MM.1S (cell line): ENCODE measurements around the gene ATN1.

Source experiments
- DNase-seq: peaks from one replicate; pipeline ENCODE4 v3.0.0-alpha.2; 2015
- H2AFZ ChIP-seq: fragments of 300-600 bp; sonication (generic); 2 replicates; pipeline ENCODE4 v1.6.0; 2016; ENCODE audit warnings: antibody characterized with exemption, low read length
- H3F3A ChIP-seq: fragments of 300-600 bp; sonication (generic); 2 replicates; pipeline ENCODE4 v1.6.1; 2016; ENCODE audit warnings: mild to moderate bottlenecking, antibody characterized with exemption, low read length, moderate library complexity, mixed read lengths; ENCODE audit not compliant: insufficient read depth
- H3K27ac ChIP-seq: fragments of 300-600 bp; sonication (generic); 2 replicates; pipeline ENCODE4 v1.5.1; 2016; ENCODE audit warnings: mild to moderate bottlenecking, low read length
- H3K27me3 ChIP-seq: fragments of 300-600 bp; sonication (generic); replicated peaks from 2 replicates; pipeline ENCODE4 v1.6.0; 2016; ENCODE audit warnings: low read length; ENCODE audit not compliant: insufficient read depth
- H3K36me3 ChIP-seq: fragments of 300-600 bp; sonication (generic); replicated peaks from 2 replicates; pipeline ENCODE4 v1.6.1; 2016; ENCODE audit warnings: mild to moderate bottlenecking, low read length, mixed read lengths; ENCODE audit not compliant: insufficient read depth
- H3K4me1 ChIP-seq: fragments of 300-600 bp; sonication (generic); 2 replicates; pipeline ENCODE4 v1.6.1; 2016; ENCODE audit warnings: low read length, mixed read lengths
- H3K4me2 ChIP-seq: fragments of 300-600 bp; sonication (generic); 2 replicates; pipeline ENCODE4 v1.6.0; 2016; ENCODE audit warnings: low read depth, low read length
- H3K4me3 ChIP-seq: fragments of 300-600 bp; sonication (generic); 2 replicates; pipeline ENCODE4 v1.5.1; 2016; ENCODE audit warnings: low read length, mixed read lengths
- H3K79me2 ChIP-seq: fragments of 300-600 bp; sonication (generic); 2 replicates; pipeline ENCODE4 v1.6.1; 2016; ENCODE audit warnings: mixed run types, low read length, mixed read lengths
- H3K9ac ChIP-seq: fragments of 300-600 bp; sonication (generic); 2 replicates; pipeline ENCODE4 v1.6.1; 2016; ENCODE audit warnings: low read length, mixed read lengths
- H3K9me2 ChIP-seq: fragments of 300-600 bp; sonication (generic); replicated peaks from 2 replicates; pipeline ENCODE4 v1.6.1; 2016; ENCODE audit warnings: mild to moderate bottlenecking, low read length, mixed read lengths; ENCODE audit not compliant: insufficient read depth
- H3K9me3 ChIP-seq: fragments of 300-600 bp; sonication (generic); replicated peaks from 2 replicates; pipeline ENCODE4 v1.6.1; 2016; ENCODE audit warnings: mild to moderate bottlenecking, low read length, mixed read lengths; ENCODE audit not compliant: insufficient read depth
- H4K20me1 ChIP-seq: fragments of 300-600 bp; sonication (generic); 2 replicates; pipeline ENCODE4 v1.6.1; 2016; ENCODE audit warnings: mild to moderate bottlenecking, low read length, moderate library complexity, mixed read lengths; ENCODE audit not compliant: insufficient read depth
- CTCF ChIP-seq: fragments of 300-600 bp; sonication (generic); IDR thresholded peaks from 2 replicates; pipeline ENCODE4 v1.5.1; 2016; ENCODE audit warnings: antibody characterized with exemption, low read length, mixed read lengths
- EZH2 ChIP-seq: fragments of 300-600 bp; sonication (generic); optimal IDR thresholded peaks from 2 replicates; pipeline ENCODE3; 2017; ENCODE audit warnings: low read depth, mild to moderate bottlenecking, antibody characterized with exemption, low read length, mixed read lengths
- EZH2phosphoT487 ChIP-seq: fragments of 300-600 bp; sonication (generic); IDR thresholded peaks from 2 replicates; pipeline ENCODE4 v1.6.1; 2018; ENCODE audit warnings: antibody characterized with exemption, low read length

Gene ATN1

GRCh38 chr12:6980740-6981139 is 53.0 kb downstream of the ATN1 start:
- no peak overlapping the region for H3K4me3 ChIP-seq
- H3K9me3 ChIP-seq = no peaks in the 10 kb centered on the region
- no peak overlapping the region for H3K4me2 ChIP-seq
- H2AFZ ChIP-seq = no peak overlapping the region
- H3K27me3 ChIP-seq = no peaks in the 10 kb centered on the region
- DNase-seq = no peak
- no peaks in the 10 kb centered on the region for H4K20me1 ChIP-seq
- no peak overlapping the region for H3K27ac ChIP-seq
- H3K9ac ChIP-seq = no peak overlapping the region
- no peak for TF ChIP-seq EZH2
- TF ChIP-seq CTCF = no peak
- TF ChIP-seq EZH2phosphoT487 = no peak
- peaks cover 13% of the 10 kb centered on the region for H3K4me1 ChIP-seq
- H3F3A ChIP-seq = peaks cover 8% of the 10 kb centered on the region
- H3K9me2 ChIP-seq = no peaks in the 10 kb centered on the region
- H3K36me3 ChIP-seq = 0 out of 2 replicates have a peak, but pooled peaks cover 3% of the 10 kb centered on the region
- peaks cover 17% of the 10 kb centered on the region for H3K79me2 ChIP-seq

GRCh38 chr12:6981152-6982052 is 53.6 kb downstream of the ATN1 start:
- H3K9ac ChIP-seq = no peak overlapping the region
- 0 out of 2 replicates have a peak, but pooled peaks cover 3% of the 10 kb centered on the region for H3K36me3 ChIP-seq

GRCh38 chr12:6982532-6982931 is 54.8 kb downstream of the ATN1 start:
- no peak overlapping the region for H3K4me3 ChIP-seq
- H3K27ac ChIP-seq = no peak overlapping the region
- no peak for DNase-seq
- no peak overlapping the region for H2AFZ ChIP-seq
- peaks cover 8% of the 10 kb centered on the region; the same call in 1 of the 2 replicates for H3K4me1 ChIP-seq
- no peaks in the 10 kb centered on the region for H4K20me1 ChIP-seq
- peaks cover 3% of the 10 kb centered on the region; the same call in 1 of the 2 replicates for H3F3A ChIP-seq
- H3K9me2 ChIP-seq = no peaks in the 10 kb centered on the region
- no peaks in the 10 kb centered on the region for H3K27me3 ChIP-seq
- H3K36me3 ChIP-seq = no peaks in the 10 kb centered on the region
- no peaks in the 10 kb centered on the region; the same call in 1 of the 2 replicates for H3K79me2 ChIP-seq
- H3K9me3 ChIP-seq = no peaks in the 10 kb centered on the region
- no peak overlapping the region for H3K9ac ChIP-seq
- H3K4me2 ChIP-seq = no peak overlapping the region
- TF ChIP-seq CTCF (no peak), EZH2 (no peak), EZH2phosphoT487 (no peak)

More at GRCh38 chr12:6981152-6982052, 53.6 kb downstream of the ATN1 start:
- Histone ChIP-seq H3F3A (peaks cover 3% of the 10 kb centered on the region; the same call in 1 of the 2 replicates), H3K9me3 (no peaks in the 10 kb centered on the region), H3K27me3 (no peaks in the 10 kb centered on the region), H4K20me1 (no peaks in the 10 kb centered on the region), H3K79me2 (peaks cover 11% of the 10 kb centered on the region), H3K9me2 (no peaks in the 10 kb centered on the region), H3K27ac (no peak overlapping the region), H2AFZ (no peak overlapping the region), H3K4me2 (no peak overlapping the region), H3K4me1 (peaks cover 8% of the 10 kb centered on the region; the same call in 1 of the 2 replicates), H3K4me3 (no peak overlapping the region)
- no peak for DNase-seq
- TF ChIP-seq CTCF (no peak), EZH2phosphoT487 (no peak), EZH2 (no peak)
